PC-9 (cell line): ENCODE data around the gene LCE7A. TPM values are rescaled to one million over a fixed set of nuclear protein-coding genes. Genes with fewer than 3 reads are reported as not detected.

ENCODE experiments used
- BruUV-seq: library from RNA; stranded (reverse); fragments of 400-500 nt; replicated peaks from 2 replicates; lab custom pipeline; 2021; lab: Mats Ljungman, UMichigan
- CTCF ChIA-PET: fragments of 300-600 bp; sonication (Branson Sonifier 250); formaldehyde crosslinking; loops from one replicate; lab custom pipeline; 2022; ENCODE audit warnings: antibody characterized with exemption; lab: Charles Lee
- POLR2A ChIA-PET: fragments of 300-600 bp; sonication (Branson Sonifier 250); formaldehyde crosslinking; loops from one replicate; lab custom pipeline; 2022; ENCODE audit warnings: antibody characterized with exemption; ENCODE audit not compliant: unreplicated experiment; lab: Charles Lee
- DNase-seq, 2 experiments: peaks; one replicate each; pipeline versions ENCODE4 v3.0.0 to v3.0.0-alpha.2; 2015 to 2022; ENCODE audit warnings: mixed read lengths in 1 of 2
- H2AFZ ChIP-seq: fragments of 200-600 bp; sonication (generic); 2 replicates; pipeline ENCODE4 v1.8.1; 2017; ENCODE audit warnings: antibody characterized with exemption
- H3F3A ChIP-seq: fragments of 200-600 bp; sonication (generic); 2 replicates; pipeline ENCODE4 v1.8.1; 2017; ENCODE audit warnings: antibody characterized with exemption, mild to moderate bottlenecking, low read depth; ENCODE audit not compliant: insufficient read depth
- H3K27ac ChIP-seq: fragments of 200-600 bp; sonication (generic); 2 replicates; pipeline ENCODE4 v1.6.1; 2016; ENCODE audit warnings: mixed run types
- H3K27me3 ChIP-seq: fragments of 200-600 bp; sonication (generic); 2 replicates; pipeline ENCODE4 v1.6.1; 2016; ENCODE audit warnings: low read depth, mixed run types; ENCODE audit not compliant: insufficient read depth
- H3K36me3 ChIP-seq: fragments of 200-600 bp; sonication (generic); 2 replicates; pipeline ENCODE4 v1.6.1; 2016; ENCODE audit warnings: low read depth, mixed run types
- H3K4me1 ChIP-seq: fragments of 200-600 bp; sonication (generic); replicated peaks from 2 replicates; pipeline ENCODE4 v1.6.1; 2016; ENCODE audit warnings: mixed run types; ENCODE audit not compliant: insufficient read depth
- H3K4me2 ChIP-seq: fragments of 200-600 bp; sonication (generic); 2 replicates; pipeline ENCODE4 v1.6.1; 2017; ENCODE audit warnings: mixed run types
- H3K4me3 ChIP-seq: fragments of 200-600 bp; sonication (generic); 2 replicates; pipeline ENCODE4 v1.6.1; 2016; ENCODE audit warnings: mixed run types
- H3K79me2 ChIP-seq: fragments of 200-600 bp; sonication (generic); 2 replicates; pipeline ENCODE4 v1.6.1; 2017; ENCODE audit warnings: low read depth, mixed run types
- H3K9me2 ChIP-seq: fragments of 200-600 bp; sonication (generic); 2 replicates; pipeline ENCODE4 v1.8.1; 2017; ENCODE audit warnings: mild to moderate bottlenecking; ENCODE audit not compliant: insufficient read depth
- H3K9me3 ChIP-seq: fragments of 200-600 bp; sonication (generic); 2 replicates; pipeline ENCODE4 v1.8.1; 2016; ENCODE audit warnings: low read depth; ENCODE audit not compliant: insufficient read depth
- H4K20me1 ChIP-seq: fragments of 200-600 bp; sonication (generic); 2 replicates; pipeline ENCODE4 v1.8.1; 2017; ENCODE audit not compliant: insufficient read depth
- EZH2 ChIP-seq: fragments of 200-600 bp; sonication (generic); IDR thresholded peaks from 2 replicates; pipeline ENCODE4 v1.8.0; 2017; ENCODE audit warnings: antibody characterized with exemption, low read depth
- intact Hi-C: fragments of 100-400 bp; cut with micrococcal nuclease; formaldehyde crosslinking; loops from one replicate; pipeline ENCODE4 v1.10.0; 2022; ENCODE audit not compliant: unreplicated experiment
- total RNA-seq: library from RNA; stranded (reverse); gene quantifications from 2 replicates; pipeline ENCODE4 v1.2.3, GENCODE V29; 2021
- TF ChIP-seq, protein P1 (sequence below): fragments of 200-600 bp; sonication (generic); conservative IDR thresholded peaks from 2 replicates; pipeline ENCODE4 v1.6.1; 2017; ENCODE audit warnings: mixed run types, antibody characterized with exemption, mild to moderate bottlenecking, moderate library complexity

The LCE7A gene
- total RNA-seq, 1 experiment from 2014 or later = not detected

DNA sequence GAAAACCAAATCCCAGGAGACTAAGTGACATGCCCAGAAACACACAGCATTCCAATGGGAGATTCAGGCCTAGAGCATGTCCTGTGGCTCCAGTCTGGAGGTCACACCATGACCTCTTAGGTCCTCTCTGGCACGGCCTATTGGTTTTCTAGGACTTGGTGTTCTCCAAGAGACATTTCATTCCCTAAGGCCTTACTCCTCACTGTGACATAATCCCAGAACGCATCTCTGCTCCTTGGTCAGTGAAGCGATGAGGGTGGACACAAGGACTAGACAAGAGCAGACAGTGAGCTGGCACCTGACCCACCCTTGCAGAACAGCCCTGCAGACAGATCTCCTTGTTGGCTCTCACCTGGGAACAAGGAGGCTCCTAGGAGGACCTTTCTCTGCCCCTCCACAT lies 49.4 kb downstream of the LCE7A start:
- no peaks in the 10 kb centered on the region for H3K9me2 ChIP-seq
- no peak for TF ChIP-seq EZH2
- TF ChIP-seq, protein P1, sequence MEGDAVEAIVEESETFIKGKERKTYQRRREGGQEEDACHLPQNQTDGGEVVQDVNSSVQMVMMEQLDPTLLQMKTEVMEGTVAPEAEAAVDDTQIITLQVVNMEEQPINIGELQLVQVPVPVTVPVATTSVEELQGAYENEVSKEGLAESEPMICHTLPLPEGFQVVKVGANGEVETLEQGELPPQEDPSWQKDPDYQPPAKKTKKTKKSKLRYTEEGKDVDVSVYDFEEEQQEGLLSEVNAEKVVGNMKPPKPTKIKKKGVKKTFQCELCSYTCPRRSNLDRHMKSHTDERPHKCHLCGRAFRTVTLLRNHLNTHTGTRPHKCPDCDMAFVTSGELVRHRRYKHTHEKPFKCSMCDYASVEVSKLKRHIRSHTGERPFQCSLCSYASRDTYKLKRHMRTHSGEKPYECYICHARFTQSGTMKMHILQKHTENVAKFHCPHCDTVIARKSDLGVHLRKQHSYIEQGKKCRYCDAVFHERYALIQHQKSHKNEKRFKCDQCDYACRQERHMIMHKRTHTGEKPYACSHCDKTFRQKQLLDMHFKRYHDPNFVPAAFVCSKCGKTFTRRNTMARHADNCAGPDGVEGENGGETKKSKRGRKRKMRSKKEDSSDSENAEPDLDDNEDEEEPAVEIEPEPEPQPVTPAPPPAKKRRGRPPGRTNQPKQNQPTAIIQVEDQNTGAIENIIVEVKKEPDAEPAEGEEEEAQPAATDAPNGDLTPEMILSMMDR = no peak
- H3K27me3 ChIP-seq = no peaks in the 10 kb centered on the region
- intact Hi-C loops = loop anchor here (2.0 to 10.0 kb wide), 4 partner anchors 37 to 924 kb away; partner anchors contain the start of gene SPRR1A
- POLR2A ChIA-PET = no interaction called here
- H3K4me1 ChIP-seq = peaks cover 44% of the 10 kb centered on the region
- H3K36me3 ChIP-seq = no peaks in the 10 kb centered on the region
- no peak overlapping the region for H3K4me3 ChIP-seq
- H3F3A ChIP-seq = peaks cover 22% of the 10 kb centered on the region
- no peaks in the 10 kb centered on the region for H3K9me3 ChIP-seq
- no peaks in the 10 kb centered on the region for H4K20me1 ChIP-seq
- H2AFZ ChIP-seq = no peak overlapping the region
- no TSS peak for BruUV-seq
- peak in 1 of 2 experiments; percentile 50 for DNase-seq
- H3K4me2 ChIP-seq = peak overlapping the region; percentile 71
- CTCF ChIA-PET = no interaction called here
- H3K79me2 ChIP-seq = no peaks in the 10 kb centered on the region
- peak overlapping the region; percentile 52; the same call in 1 of the 2 replicates for H3K27ac ChIP-seq

Other genes starting within 250 kb of the LCE7A start
- not detected in 2 replicates for gene LCE3B, start 246.2 kb upstream of the LCE7A start, total RNA-seq
- gene LCE3A, start 236.9 kb upstream of the LCE7A start, total RNA-seq = not detected in 2 replicates
- not detected in 2 replicates for gene LCE2D, start 196.6 kb upstream of the LCE7A start, total RNA-seq
- gene LCE2C, start 184.7 kb upstream of the LCE7A start, total RNA-seq = not detected in 2 replicates
- gene LCE2B, start 173.9 kb upstream of the LCE7A start, total RNA-seq = not detected in 2 replicates
- not detected in 2 replicates for gene LCE2A, start 161.7 kb upstream of the LCE7A start, total RNA-seq
- gene LCE4A, start 151.8 kb upstream of the LCE7A start, total RNA-seq = not detected in 2 replicates
- gene KPRP, start 102.0 kb upstream of the LCE7A start, total RNA-seq = not detected in 2 replicates
- gene LCE1F, start 84.9 kb upstream of the LCE7A start, total RNA-seq = not detected in 2 replicates
- gene LCE1E, start 73.7 kb upstream of the LCE7A start, total RNA-seq = not detected in 2 replicates
- not detected in 2 replicates for gene LCE1D, start 63.3 kb upstream of the LCE7A start, total RNA-seq
- not detected in 2 replicates for gene LCE1C, start 53.3 kb upstream of the LCE7A start, total RNA-seq
- not detected in 2 replicates for gene LCE1B, start 48.0 kb upstream of the LCE7A start, total RNA-seq
- gene LCE1A, start 32.5 kb upstream of the LCE7A start, total RNA-seq = not detected in 2 replicates
- gene LCE6A, start 17.1 kb upstream of the LCE7A start, total RNA-seq = not detected in 2 replicates
- not detected in 2 replicates for gene SMCP, start 18.3 kb downstream of the LCE7A start, total RNA-seq
- not detected in 2 replicates for gene IVL, start 48.5 kb downstream of the LCE7A start, total RNA-seq
- gene SPRR5, start 87.2 kb downstream of the LCE7A start, total RNA-seq = not detected in 2 replicates
- gene SPRR4, start 110.7 kb downstream of the LCE7A start, total RNA-seq = not detected in 2 replicates
- not detected in 2 replicates for gene SPRR1A, start 124.1 kb downstream of the LCE7A start, total RNA-seq
- gene SPRR3, start 141.8 kb downstream of the LCE7A start, total RNA-seq = 0.57 TPM in 1 of 2 replicates, not detected in the other
- not detected in 2 replicates for gene SPRR1B, start 171.2 kb downstream of the LCE7A start, total RNA-seq
- gene SPRR2D, start 181.1 kb downstream of the LCE7A start, total RNA-seq = not detected in 2 replicates
- gene SPRR2A, start 197.5 kb downstream of the LCE7A start, total RNA-seq = not detected in 2 replicates
- not detected in 2 replicates for gene SPRR2B, start 211.6 kb downstream of the LCE7A start, total RNA-seq
- not detected in 2 replicates for gene SPRR2E, start 234.5 kb downstream of the LCE7A start, total RNA-seq